ENCODE data around the gene BST2. TPM values are rescaled to one million over a fixed set of nuclear protein-coding genes. Genes with fewer than 3 reads are reported as not detected.

The BST2 gene, protein sequence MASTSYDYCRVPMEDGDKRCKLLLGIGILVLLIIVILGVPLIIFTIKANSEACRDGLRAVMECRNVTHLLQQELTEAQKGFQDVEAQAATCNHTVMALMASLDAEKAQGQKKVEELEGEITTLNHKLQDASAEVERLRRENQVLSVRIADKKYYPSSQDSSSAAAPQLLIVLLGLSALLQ
- polyA plus RNA-seq (2011; rRNA removed) (4.5 and 6.4 TPM in 2 replicates), polyA minus RNA-seq (2011; rRNA and poly(A)+ RNA removed) (0.57 and 2.7 TPM in 2 replicates)

DNA sequence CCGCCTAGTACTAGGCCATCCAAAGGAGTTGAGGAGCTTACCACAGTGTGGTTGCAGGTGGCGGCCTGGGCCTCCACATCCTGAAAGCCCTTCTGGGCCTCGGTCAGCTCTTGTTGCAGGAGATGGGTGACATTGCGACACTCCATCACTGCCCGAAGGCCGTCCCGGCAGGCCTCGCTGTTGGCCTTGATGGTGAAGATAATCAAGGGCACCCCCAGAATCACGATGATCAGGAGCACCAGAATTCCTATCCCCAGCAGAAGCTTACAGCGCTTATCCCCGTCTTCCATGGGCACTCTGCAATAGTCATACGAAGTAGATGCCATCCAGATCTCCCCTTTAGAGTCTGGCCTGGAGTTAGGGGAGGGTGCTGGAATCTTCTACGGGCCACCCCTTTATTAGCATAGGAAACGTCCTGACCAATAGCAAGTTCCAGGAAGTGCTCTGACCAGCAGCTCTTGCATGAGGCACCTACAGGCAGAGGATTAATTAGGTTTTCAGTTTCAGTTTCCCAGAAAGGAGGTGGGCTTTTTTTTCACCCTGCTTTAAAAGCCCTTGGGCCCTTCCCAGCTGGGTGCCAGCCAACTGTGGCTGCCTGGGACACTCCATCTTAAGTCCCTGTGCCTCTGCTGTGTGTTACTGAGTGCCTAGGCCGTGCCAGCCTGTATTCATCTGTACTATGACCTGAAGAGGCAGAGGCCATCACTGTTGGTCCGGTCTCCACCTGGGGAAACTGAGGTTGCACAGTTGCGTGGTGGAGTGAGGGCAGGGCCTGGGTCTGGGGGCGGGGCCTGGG lies at the start of gene BST2:
TSS of gene BST2 (minus strand) at position 381 of the 796 bp plus-strand sequence. CDS start at position 326, 55 bp downstream.
- Histone ChIP-seq H3K36me3 (ENCODE audit: control insufficient read depth, insufficient read depth, low read length) (no peaks in the 10 kb centered on the region), H3K4me3 (ENCODE audit: low read depth, low read length) (no peak within 1 kb of the TSS), H3K27me3 (ENCODE audit: control insufficient read depth, insufficient read depth, low read length) (no peaks in the 10 kb centered on the region)
- ChIA-PET POLR2A (interaction anchor here (0.6 kb wide), 1 partner anchor 103 kb away, joined by 3 read pairs; no protein-coding TSS in a partner anchor), CTCF (interaction anchor here (0.5 to 1.9 kb wide), 7 partner anchors 10 to 333 kb away, joined by 3 to 6 read pairs (median 4); no protein-coding TSS in a partner anchor)
- TF ChIP-seq, protein P1, sequence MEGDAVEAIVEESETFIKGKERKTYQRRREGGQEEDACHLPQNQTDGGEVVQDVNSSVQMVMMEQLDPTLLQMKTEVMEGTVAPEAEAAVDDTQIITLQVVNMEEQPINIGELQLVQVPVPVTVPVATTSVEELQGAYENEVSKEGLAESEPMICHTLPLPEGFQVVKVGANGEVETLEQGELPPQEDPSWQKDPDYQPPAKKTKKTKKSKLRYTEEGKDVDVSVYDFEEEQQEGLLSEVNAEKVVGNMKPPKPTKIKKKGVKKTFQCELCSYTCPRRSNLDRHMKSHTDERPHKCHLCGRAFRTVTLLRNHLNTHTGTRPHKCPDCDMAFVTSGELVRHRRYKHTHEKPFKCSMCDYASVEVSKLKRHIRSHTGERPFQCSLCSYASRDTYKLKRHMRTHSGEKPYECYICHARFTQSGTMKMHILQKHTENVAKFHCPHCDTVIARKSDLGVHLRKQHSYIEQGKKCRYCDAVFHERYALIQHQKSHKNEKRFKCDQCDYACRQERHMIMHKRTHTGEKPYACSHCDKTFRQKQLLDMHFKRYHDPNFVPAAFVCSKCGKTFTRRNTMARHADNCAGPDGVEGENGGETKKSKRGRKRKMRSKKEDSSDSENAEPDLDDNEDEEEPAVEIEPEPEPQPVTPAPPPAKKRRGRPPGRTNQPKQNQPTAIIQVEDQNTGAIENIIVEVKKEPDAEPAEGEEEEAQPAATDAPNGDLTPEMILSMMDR (IDR thresholded peaks at IDR 0.05; ENCODE audit: insufficient read depth, low read depth, low read length): no peak
- DNase-seq (ENCODE audit: low read depth): no peak

DNA sequence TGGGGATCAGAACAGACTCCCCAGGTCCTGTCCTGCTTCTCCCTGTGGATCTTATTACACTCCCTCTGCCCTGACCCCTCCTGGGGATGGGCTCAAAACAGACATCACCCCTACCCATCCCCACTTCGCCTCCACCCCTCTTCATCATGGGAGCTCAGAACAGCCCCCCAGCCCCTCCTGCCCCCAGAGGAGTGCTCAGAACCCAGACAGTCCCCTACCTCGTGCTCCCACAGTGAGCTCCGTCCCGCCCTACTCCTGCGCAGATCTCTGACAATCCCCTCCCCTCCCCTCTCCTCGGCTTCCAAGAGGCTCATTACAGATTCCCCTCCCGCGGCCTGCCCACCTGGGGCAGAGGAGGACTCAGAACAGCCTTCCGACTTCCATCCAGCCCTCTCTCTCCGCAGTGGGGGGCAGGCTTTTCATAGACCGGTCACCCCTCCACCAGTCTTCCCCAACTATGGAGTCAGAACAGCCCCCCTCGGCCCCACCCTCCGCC lies 49.2 kb upstream of the BST2 start:
- H3K36me3 ChIP-seq (ENCODE audit: control insufficient read depth, insufficient read depth, low read length): no peaks in the 10 kb centered on the region
- no peak overlapping the region for H3K4me3 ChIP-seq (ENCODE audit: low read depth, low read length)
- peaks cover 9% of the 10 kb centered on the region for H3K27me3 ChIP-seq (ENCODE audit: control insufficient read depth, insufficient read depth, low read length)
- DNase-seq (ENCODE audit: low read depth): no peak
- ChIA-PET CTCF (interaction anchor here (0.7 to 3.5 kb wide), 4 partner anchors 12 to 119 kb away, joined by 3 to 23 read pairs (median 5); no protein-coding TSS in a partner anchor), POLR2A (no interaction called here)
- TF ChIP-seq, protein P1 (IDR thresholded peaks at IDR 0.05; ENCODE audit: insufficient read depth, low read depth, low read length): no peak

DNA sequence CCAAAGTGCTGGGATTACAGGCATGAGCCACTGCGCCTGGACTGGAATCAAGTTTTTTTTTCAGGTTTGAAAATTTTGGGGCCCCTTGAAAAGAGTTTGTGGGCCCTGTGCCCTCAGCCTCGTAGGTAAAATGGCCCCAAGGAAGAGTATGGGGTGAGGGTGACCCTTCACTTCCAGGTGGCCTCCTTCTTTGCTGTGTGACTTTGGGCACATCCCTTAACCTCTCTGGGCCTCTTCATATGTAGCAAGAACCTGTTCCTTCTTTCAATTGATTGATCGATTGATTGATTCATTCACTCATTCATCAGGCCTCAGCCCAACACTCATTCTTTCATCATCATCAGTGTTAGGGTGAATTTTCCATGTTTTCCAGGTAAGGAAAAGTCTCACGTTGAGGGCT lies 46.4 kb upstream of the BST2 start:
- POLR2A ChIA-PET: no interaction called here
- CTCF ChIA-PET: interaction anchor here (0.7 to 1.5 kb wide), 3 partner anchors 14 to 122 kb away, joined by 3 to 4 read pairs (median 4); no protein-coding TSS in a partner anchor
- Histone ChIP-seq H3K27me3 (ENCODE audit: control insufficient read depth, insufficient read depth, low read length) (peaks cover 16% of the 10 kb centered on the region), H3K4me3 (ENCODE audit: low read depth, low read length) (no peak overlapping the region), H3K36me3 (ENCODE audit: control insufficient read depth, insufficient read depth, low read length) (no peaks in the 10 kb centered on the region)
- DNase-seq (ENCODE audit: low read depth): no peak
- TF ChIP-seq, protein P1 (IDR thresholded peaks at IDR 0.05; ENCODE audit: insufficient read depth, low read depth, low read length): no peak

DNA sequence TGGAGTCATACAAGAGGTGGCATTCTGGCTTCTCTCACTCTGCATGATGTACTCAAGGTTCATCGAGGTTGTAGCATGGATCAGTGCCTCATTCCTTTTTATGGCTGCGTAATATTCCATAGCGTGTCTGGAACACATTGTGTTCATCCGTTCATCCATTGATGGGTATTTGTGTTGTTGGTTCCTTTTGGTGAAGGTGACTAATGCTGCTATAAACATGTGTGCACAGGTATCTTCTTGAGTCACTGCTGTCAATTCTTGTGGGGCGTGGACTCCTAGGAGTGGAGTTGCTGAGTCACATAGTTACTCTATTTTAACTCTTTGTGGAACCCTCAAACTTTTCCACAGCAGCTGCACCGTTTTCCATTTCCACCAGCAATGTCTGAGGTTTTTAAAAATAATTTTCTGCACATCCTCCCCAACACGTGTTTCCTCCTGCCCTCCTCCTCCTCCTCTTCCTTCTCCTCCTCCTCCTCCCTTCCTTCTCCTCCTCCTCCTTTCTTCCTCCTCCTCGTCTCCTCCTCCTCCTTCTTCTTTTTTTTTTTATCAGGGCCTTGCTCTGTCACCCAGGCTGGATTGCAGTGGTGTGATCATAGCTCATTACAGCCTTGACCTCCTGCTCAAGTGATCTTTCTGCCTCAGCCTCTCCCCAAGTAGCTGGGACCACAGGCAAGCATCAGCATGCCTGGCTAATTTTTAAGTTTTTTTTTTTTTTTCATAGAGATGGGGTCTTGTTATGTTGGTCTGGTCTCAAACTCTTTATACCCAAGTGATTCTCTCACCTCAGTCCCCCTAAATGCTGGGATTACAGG lies 45.0 kb upstream of the BST2 start:
- Histone ChIP-seq H3K27me3 (ENCODE audit: control insufficient read depth, insufficient read depth, low read length) (peaks cover 17% of the 10 kb centered on the region), H3K4me3 (ENCODE audit: low read depth, low read length) (no peak overlapping the region), H3K36me3 (ENCODE audit: control insufficient read depth, insufficient read depth, low read length) (no peaks in the 10 kb centered on the region)
- ChIA-PET POLR2A (no interaction called here), CTCF (interaction anchor here (0.7 to 2.0 kb wide), 3 partner anchors 13 to 79 kb away, joined by 3 to 5 read pairs (median 4); no protein-coding TSS in a partner anchor)
- TF ChIP-seq, protein P1 (IDR thresholded peaks at IDR 0.05; ENCODE audit: insufficient read depth, low read depth, low read length): no peak
- DNase-seq (ENCODE audit: low read depth): no peak

Measured in BJ (cell line).